Left colon (tissue), 2 donors: ENCODE results near the gene DENND1A. TPM values are rescaled to one million over a fixed set of nuclear protein-coding genes. Genes with fewer than 3 reads are reported as not detected.

Source experiments
- ATAC-seq: fragments of 200-7000 bp; cut with Tn5 transposase; one replicate; pipeline ENCODE4 v1.9.1; 2020; ENCODE audit warnings: mild to moderate bottlenecking, moderate library complexity
- DNase-seq, 2 donors: peaks; one replicate each; pipeline ENCODE4 v3.0.0-alpha.2; 2020
- intact Hi-C, 2 donors: fragments of 100-400 bp; cut with DNase I in 1 of 2; cut with micrococcal nuclease in 1 of 2; formaldehyde crosslinking; loops; one replicate each; pipeline versions ENCODE4 v1.11.2 to v1.14.0; 2022; cut with DNase I, micrococcal nuclease
- total RNA-seq, 2 donors: library from RNA; stranded (reverse); fragmentation: NEBNext Ultra II Directional; extraction: Animal tissue kit (Norgen Biotek cat#: 25700); gene quantifications; one replicate each; pipeline ENCODE4 v1.2.1, GENCODE V29; 2021
- donor health status: DM: no; HTN: no; CAD: no.
- donor health status: DM: yes; HTN: yes; CAD: no.

Gene DENND1A
- total RNA-seq, 2 donors from 2014 or later = 28.8 to 36.8 TPM

GRCh38 chr9:123550797-123551196, 379.1 kb downstream of the DENND1A start:
- no peak for ATAC-seq
- intact Hi-C loops = no loop called here
- no peak for DNase-seq

GRCh38 chr9:123550012-123550411, 379.9 kb downstream of the DENND1A start:
- no peak for ATAC-seq
- intact Hi-C loops = no loop called here
- DNase-seq = no peak

GRCh38 chr9:123548741-123549545, 381.0 kb downstream of the DENND1A start:
- DNase-seq (no peak), ATAC-seq (peak; percentile 16)
- intact Hi-C loops = no loop called here

GRCh38 chr9:123544007-123544827, 385.7 kb downstream of the DENND1A start:
- peak; percentile 76 for ATAC-seq
- intact Hi-C loops = loop anchor here in 1 of 2 donors (5.0 kb wide), 1 partner anchor 498 kb away; no protein-coding TSS in a partner anchor
- peak in 1 of 2 donors; percentile 23 for DNase-seq

- no peak for DNase-seq
- peak; percentile 20 for ATAC-seq
- intact Hi-C loops = loop anchor here in 1 of 2 donors (5.0 kb wide), 1 partner anchor 499 kb away; no protein-coding TSS in a partner anchor
These were observed 386.4 kb downstream of the DENND1A start for GRCh38 chr9:123543492-123543891.

DNA sequence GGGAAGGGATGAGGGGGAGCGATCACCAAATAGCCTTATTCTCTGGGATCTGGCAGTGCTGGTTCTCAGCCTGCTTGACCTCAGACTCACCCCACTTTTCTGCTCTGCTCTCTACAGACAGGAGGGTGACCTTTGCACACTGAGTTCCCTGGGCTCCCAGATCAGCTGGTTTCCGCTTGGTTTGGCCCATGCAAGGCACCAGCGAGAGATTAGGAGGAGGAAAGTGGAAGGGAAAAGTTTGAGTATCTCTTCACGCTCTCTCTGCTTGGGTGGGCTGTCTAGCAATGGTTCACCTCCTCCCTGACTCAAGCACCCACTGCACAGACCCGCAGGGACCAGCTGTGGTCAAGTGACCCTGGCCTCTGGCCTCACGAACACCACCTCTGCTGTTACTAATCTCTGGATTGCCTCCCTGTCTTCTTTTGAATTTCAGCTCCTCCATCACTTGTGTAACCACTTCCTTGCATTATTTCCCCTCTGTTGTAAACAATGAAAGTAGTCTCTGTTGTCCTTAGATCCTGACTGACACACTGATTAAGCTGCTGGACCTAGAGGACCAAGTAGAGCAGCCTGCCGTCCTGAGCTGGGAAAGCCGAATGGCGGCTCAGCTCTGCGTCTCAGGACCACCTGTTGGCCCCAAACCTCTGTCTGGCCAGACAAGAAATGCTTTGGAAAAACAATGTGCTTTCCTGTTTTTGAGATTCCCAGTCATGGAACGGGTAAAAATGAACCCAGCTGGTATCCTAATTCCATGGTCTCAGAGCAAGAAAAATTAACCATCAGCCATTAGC, 387.3 kb downstream of the DENND1A start:
- DNase-seq = no peak
- intact Hi-C loops = loop anchor here in 1 of 2 donors (5.0 kb wide), 1 partner anchor 500 kb away; no protein-coding TSS in a partner anchor
- peak; percentile 76 for ATAC-seq

- intact Hi-C loops = loop anchor here in 1 of 2 donors (5.0 kb wide), 1 partner anchor 501 kb away; no protein-coding TSS in a partner anchor
These were observed 388.5 kb downstream of the DENND1A start for GRCh38 chr9:123541411-123541810.

DNA sequence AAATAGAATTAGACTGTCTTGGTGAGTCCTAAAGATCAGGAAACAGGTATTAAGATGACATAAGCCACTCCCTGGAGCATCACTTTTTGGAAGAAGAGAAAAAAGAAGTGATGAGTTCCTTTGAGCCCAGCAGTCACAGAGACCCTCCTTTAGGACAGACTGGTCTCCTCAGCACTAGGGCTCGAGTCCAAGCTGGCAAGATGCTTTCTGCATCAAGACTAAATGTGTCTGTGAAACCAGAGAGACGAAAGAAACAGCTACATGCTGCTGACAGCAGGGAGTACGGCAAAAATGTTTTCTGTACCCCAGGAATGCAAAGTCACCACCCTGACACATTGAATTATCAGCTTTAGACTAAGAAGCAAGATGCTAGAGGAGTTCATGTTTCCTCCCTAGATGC, 389.5 kb downstream of the DENND1A start:
- DNase-seq = no peak
- intact Hi-C loops = loop anchor here in 1 of 2 donors (5.0 kb wide), 1 partner anchor 502 kb away; no protein-coding TSS in a partner anchor
- no peak for ATAC-seq

More at GRCh38 chr9:123541411-123541810, 388.5 kb downstream of the DENND1A start:
- DNase-seq = no peak
- no peak for ATAC-seq

DNA sequence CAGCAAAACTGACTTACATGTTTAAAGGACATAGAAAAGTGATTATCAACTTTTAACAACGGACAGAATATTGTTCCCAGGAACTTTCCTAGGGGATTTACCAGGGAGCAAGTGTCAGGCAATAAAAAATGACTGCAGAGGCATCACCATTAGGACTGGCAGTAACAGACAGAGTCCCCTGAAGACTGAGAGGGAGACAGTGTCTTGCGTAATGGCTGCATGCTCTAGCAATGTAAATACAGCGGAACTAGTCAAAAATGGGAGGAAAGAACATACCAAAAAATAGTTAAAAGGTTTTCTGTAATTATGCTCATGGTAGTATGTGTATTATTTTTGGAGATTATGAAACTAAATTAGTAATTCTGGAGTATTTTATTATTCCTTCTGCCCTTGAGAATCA, 392.1 kb downstream of the DENND1A start:
- intact Hi-C loops = no loop called here
- no peak for ATAC-seq
- DNase-seq = no peak

GRCh38 chr9:123536455-123536868, 393.5 kb downstream of the DENND1A start:
- intact Hi-C loops = no loop called here
- ATAC-seq = no peak
- no peak for DNase-seq

- intact Hi-C loops = no loop called here
These were observed 395.6 kb downstream of the DENND1A start for GRCh38 chr9:123534336-123534735.

GRCh38 chr9:123530244-123530643, 399.7 kb downstream of the DENND1A start:
- intact Hi-C loops = no loop called here

More at GRCh38 chr9:123534336-123534735, 395.6 kb downstream of the DENND1A start:
- DNase-seq (no peak), ATAC-seq (no peak)

DNA sequence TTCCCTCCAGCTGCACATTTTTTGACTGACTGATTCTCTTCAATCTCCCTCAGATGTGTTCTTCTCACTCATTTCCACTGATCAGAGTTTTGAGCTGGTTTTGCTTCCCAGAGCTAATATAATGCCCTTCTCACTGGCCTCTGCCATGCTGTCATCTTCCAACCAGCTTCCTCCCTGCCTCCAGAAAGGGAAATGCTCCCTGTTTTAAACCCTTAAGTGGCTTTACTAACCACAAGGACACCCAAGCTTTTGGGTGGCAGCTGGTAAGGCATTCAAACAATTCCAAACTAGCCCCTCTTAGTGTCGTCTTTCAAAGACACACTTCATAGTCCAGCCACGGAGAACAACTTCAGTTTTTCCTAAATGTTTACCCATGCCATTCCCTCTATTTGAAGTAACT, 401.4 kb downstream of the DENND1A start:
- ATAC-seq (no peak), DNase-seq (no peak)
- intact Hi-C loops = no loop called here

More at GRCh38 chr9:123530244-123530643, 399.7 kb downstream of the DENND1A start:
- ATAC-seq (no peak), DNase-seq (no peak)

DNA sequence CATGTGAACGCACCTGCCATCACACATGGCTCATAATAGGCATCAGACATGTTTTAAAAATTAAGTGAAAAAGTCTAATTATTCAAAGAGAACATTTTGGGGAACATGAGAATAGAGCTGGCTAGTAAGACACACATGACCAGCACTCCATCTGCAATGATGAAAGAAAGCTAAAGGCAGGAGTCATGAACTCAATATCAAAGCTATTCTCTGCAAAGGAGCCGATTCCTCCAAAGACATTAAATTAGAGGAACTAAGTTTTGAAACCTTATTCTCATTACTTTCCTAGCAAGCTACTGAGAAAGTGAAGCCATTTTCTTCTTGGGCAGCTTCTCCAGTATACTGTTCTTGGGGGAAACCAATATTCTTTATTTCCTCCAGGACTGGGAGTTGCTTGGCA, 401.9 kb downstream of the DENND1A start:
- ATAC-seq (no peak), DNase-seq (no peak)
- intact Hi-C loops = no loop called here

DNA sequence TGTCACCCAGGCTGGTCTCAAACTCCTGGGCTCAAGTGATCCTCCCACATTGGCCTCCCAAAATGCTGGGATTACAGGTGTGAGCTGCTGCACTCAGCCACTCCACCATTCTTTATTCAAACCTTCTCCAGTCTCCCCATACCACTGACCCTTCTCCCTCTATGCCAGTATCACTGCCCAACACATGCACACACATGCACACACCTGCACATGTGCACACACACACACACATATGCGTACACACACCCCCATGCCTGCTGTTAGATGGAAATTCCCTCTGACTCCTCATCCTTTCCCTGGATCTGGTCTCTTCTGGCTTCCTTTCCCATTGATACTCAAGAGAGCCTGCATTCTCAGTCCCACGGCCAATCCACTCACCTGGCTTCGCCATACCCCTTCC, 404.0 kb downstream of the DENND1A start:
- intact Hi-C loops = no loop called here
- ATAC-seq = no peak
- DNase-seq = no peak

GRCh38 chr9:123525424-123525823, 404.5 kb downstream of the DENND1A start:
- DNase-seq = no peak
- intact Hi-C loops = no loop called here
- no peak for ATAC-seq

DNA sequence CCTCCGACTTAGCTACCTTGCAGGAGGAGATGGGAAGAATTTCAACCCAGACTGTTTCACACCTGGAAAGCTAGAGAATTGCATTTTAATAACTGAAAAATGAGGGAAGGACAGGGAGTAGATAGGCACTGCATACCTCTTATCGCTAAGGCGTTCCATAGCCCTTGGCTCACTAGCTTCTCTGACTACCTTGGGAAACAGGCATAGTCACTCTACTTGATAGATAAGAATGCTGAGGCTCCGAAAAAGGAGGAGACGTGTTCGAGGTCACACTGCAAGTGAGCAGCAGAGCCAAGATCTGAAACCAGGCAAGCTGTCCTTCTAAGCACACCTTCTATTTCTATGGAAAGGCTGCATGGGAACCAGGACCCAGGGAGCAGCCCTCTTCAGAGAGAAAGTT, 405.1 kb downstream of the DENND1A start:
- DNase-seq (no peak), ATAC-seq (no peak)

GRCh38 chr9:123523845-123524244, 406.1 kb downstream of the DENND1A start:
- DNase-seq (no peak), ATAC-seq (no peak)
- intact Hi-C loops = no loop called here

More for the DNA sequence above, 405.1 kb downstream of the DENND1A start:
- intact Hi-C loops = no loop called here

DNA sequence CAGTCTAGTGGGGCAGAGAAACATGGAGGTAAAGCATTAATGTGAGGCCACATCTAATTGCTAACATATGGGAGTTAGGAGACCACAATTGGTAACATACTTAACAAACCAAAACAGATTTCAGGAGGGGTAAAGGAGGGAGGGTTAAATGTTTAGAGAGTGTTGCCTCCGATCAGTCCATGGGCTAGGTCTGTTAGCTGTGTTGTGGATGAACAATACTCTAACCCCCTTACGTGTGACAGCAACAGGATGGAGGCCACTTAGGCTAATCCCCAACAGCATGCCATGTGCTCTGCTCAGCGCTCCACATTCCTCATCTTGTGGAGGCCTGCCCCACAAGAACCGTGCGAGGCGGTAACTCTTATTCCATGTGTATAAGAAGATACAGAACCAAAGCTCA, 406.9 kb downstream of the DENND1A start:
- intact Hi-C loops = no loop called here
- ATAC-seq (no peak), DNase-seq (no peak)
